GM12864 (cell line): ENCODE measurements around the gene CD300C.
"Not testable (repeated sequence)": the region's sequence is repeated elsewhere in the genome, so short reads cannot be mapped to it uniquely, and the experiment has no call there.

Experiments used
- DNase-seq: peaks from one replicate; pipeline ENCODE4 v3.0.0-alpha.2; 2011; ENCODE audit warnings: low read depth
- H3K4me3 ChIP-seq: 2 replicates; pipeline ENCODE4 v1.5.1; 2011; ENCODE audit warnings: mild to moderate bottlenecking, low read depth, low read length, control low read depth
- TF ChIP-seq, protein P1 (sequence below): IDR thresholded peaks from 2 replicates; pipeline ENCODE4 v1.5.1; 2011; ENCODE audit warnings: low read depth, mild to moderate bottlenecking, moderate library complexity, low read length, control low read depth, inconsistent platforms; ENCODE audit errors: missing control alignments

The CD300C gene

DNA sequence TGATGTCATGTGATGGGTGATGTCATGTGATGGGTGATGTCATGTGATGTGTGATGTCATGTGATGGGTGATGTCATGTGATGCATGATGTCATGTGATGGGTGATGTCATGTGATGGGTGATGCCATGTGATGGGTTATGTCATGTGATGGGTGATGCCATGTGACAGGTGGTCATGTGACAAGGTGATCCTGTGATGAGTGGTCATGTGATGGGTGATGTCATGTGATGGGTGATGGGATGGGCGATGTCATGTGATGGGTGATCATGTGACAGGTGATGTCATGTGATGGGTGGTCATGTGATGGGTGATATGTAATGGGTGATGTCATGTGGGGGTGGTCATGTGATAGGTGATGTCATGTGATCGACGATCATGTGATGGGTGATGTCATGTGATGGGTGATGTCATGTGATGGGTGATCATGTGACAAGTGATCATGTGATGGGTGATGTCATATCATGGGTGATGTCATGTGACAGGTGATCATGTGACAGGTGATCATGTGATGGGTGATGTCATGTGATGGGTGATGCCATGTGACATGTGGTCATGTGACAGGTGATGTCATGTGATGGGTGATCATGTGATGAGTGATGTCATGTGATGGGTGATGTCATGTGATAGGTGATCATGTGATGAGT lies 31.8 kb downstream of the CD300C start:
- TF ChIP-seq, protein P1, sequence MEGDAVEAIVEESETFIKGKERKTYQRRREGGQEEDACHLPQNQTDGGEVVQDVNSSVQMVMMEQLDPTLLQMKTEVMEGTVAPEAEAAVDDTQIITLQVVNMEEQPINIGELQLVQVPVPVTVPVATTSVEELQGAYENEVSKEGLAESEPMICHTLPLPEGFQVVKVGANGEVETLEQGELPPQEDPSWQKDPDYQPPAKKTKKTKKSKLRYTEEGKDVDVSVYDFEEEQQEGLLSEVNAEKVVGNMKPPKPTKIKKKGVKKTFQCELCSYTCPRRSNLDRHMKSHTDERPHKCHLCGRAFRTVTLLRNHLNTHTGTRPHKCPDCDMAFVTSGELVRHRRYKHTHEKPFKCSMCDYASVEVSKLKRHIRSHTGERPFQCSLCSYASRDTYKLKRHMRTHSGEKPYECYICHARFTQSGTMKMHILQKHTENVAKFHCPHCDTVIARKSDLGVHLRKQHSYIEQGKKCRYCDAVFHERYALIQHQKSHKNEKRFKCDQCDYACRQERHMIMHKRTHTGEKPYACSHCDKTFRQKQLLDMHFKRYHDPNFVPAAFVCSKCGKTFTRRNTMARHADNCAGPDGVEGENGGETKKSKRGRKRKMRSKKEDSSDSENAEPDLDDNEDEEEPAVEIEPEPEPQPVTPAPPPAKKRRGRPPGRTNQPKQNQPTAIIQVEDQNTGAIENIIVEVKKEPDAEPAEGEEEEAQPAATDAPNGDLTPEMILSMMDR = no peak
- no peak overlapping the region for H3K4me3 ChIP-seq
- no peak for DNase-seq

DNA sequence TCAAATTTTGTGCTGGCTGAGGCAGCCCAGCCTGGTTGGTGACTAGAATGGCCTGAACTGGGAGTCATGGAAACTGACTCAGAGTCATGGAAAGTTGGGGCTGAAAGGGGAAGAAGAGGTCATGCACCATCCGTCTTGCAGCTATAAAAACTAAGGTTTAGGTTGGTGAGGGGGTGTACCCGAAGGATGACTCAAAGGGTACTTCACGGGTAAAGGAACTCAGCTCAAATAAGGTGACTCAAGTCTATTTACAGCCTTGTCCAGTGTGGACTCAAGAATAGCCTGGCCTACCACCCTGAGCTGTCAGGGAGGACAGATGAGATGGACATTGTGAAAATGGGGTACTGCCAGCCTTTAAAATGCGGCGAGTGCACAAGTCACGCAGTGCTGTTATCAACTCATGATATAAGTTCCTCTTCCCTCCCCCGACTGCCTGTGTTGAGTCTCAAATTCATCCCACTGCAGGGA lies 33.3 kb downstream of the CD300C start:
- TF ChIP-seq, protein P1 = no peak
- no peak for DNase-seq
- no peak overlapping the region for H3K4me3 ChIP-seq

DNA sequence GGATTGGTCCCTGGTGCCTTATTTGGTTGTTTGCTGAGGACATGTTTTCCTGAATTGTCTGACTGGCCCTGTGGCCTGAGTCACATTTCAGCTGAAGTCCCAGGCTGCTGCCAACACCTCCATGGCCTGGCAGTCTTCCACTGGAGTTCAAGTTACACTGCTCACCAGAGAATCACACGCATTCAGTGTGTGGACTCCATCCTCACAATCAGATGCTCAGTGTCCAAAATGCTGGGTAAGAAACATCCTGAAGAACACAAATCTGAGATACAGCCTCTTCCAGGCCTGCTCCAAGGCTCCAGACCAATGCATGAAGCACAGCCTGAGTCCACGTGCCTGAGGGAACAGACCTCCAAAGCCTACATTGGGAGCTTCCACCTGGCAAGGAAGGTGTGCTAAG lies 33.9 kb downstream of the CD300C start:
- TF ChIP-seq, protein P1 = no peak
- DNase-seq = no peak

DNA sequence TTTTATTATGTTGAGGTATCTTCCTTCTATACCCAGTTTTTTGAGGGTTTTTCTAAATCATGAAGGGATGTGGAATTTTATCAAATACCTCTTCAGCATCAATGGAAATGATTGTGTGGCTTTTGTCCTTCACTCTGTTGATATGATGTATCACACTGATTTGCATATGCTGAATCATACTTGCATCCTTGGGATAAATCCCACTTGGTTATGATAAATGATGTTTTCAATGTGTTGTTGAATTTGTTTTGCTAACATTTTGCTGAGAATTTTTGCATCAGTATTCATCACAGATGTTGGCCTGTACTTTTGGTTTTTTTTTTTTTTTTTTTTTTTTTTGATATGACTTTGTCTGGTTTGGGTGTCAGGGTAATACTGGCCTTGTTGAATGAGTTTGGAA lies 37.8 kb downstream of the CD300C start:
- H3K4me3 ChIP-seq = no peak overlapping the region
- TF ChIP-seq, protein P1 = no peak

More for the DNA sequence above, 33.9 kb downstream of the CD300C start:
- H3K4me3 ChIP-seq = no peak overlapping the region

DNA sequence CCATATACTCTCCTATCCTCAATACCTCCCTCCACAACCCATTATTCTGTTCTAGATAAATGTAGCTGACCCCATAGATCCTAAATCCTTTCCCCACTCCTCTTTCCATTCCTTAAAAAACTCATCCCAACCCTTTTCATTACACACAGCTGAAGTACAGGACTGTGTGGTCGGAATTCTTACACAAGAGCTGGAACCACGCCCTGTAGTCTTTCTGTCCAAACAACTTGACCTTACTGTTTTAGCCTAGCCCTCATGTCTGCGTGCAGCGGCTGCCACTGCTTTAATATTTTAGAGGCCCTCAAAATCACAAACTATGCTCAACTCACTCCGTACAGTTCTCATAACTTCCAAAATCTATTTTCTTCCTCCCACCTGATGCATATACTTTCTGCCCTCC lies 42.0 kb downstream of the CD300C start:
- H3K4me3 ChIP-seq, DNase-seq: not testable (repeated sequence)

More for the DNA sequence above, 37.8 kb downstream of the CD300C start:
- no peak for DNase-seq

DNA sequence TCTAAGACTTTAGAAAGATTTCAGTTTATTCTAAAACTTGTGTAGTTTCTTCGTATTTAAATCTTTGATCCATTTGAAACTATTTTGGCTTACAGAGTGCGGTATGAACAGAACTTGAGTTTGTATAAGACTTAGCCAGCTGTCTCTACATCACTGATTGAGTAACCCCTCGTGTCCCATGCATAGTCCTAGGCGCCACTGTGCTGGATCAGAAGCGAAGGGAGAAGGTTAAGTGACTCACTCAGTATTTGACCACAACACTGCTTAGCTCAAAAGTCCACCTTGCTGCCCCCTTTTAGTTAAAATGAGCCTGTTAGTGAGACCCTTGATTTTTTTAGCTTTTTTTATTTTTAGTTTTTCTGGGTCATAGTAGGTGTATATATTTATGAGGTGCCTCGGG lies 43.1 kb downstream of the CD300C start:
- H3K4me3 ChIP-seq = no peak overlapping the region
- DNase-seq = no peak
- TF ChIP-seq, protein P1 = no peak

DNA sequence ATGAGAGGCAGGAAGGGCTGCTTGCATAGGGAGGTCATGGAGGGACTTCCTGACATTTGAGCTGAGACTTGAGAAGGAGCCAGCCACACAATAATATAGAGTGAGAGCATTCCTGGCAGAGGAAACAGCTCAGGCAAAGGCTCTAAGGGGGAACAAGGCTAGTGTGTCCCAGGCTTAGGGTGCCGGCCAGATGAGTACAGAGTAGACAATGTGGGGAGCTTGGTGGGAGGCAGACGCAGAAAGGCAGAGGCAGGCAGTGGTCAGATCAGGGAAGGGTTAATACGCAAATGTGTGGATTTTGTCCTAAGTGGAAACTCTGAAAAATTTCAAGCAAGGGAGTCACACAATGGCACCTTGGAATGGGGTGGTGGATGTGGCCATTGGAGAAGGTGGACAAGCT lies 45.9 kb downstream of the CD300C start:
- TF ChIP-seq, protein P1 = no peak
- no peak for DNase-seq
- H3K4me3 ChIP-seq = no peak overlapping the region
